ENCODE data around the gene CAPN15.
"Not testable (repeated sequence)": the region's sequence is repeated elsewhere in the genome, so short reads cannot be mapped to it uniquely, and the experiment has no call there.

CAPN15 gene

GRCh38 chr16:592518-593306 is 65.2 kb downstream of the CAPN15 start:
- no peak for DNase-seq (ENCODE audit: low spot score)

- DNase-seq (ENCODE audit: low spot score), result no peak
Observed at GRCh38 chr16:593406-593805, 65.9 kb downstream of the CAPN15 start.

GRCh38 chr16:593807-594206 is 66.3 kb downstream of the CAPN15 start:
- DNase-seq (ENCODE audit: low spot score), result no peak

GRCh38 chr16:595094-595528 is 67.6 kb downstream of the CAPN15 start:
- DNase-seq (ENCODE audit: low spot score), result no peak

- no peak for DNase-seq (ENCODE audit: low spot score)
Observed at GRCh38 chr16:595942-596735, 68.6 kb downstream of the CAPN15 start.

- no peak for DNase-seq (ENCODE audit: low spot score)
Observed at GRCh38 chr16:596736-597060, 69.2 kb downstream of the CAPN15 start.

- DNase-seq (ENCODE audit: low spot score), result not testable (repeated sequence)
Observed at GRCh38 chr16:597655-598054, 70.1 kb downstream of the CAPN15 start.

GRCh38 chr16:598823-599739 is 71.6 kb downstream of the CAPN15 start:
- no peak for DNase-seq (ENCODE audit: low spot score)

- peak; percentile 72 for DNase-seq (ENCODE audit: low spot score)
Observed at GRCh38 chr16:600781-601180, 73.3 kb downstream of the CAPN15 start.

- no peak for DNase-seq (ENCODE audit: low spot score)
Observed at GRCh38 chr16:603933-604332, 76.4 kb downstream of the CAPN15 start.

Measured in D341Med (cell line).